Measurements from ENCODE around the gene TSC22D1. TPM values are rescaled to one million over a fixed set of nuclear protein-coding genes. Genes with fewer than 3 reads are reported as not detected.

TSC22D1 gene
- total RNA-seq, 1 experiment from 2014 or later: 37.2 TPM

DNA sequence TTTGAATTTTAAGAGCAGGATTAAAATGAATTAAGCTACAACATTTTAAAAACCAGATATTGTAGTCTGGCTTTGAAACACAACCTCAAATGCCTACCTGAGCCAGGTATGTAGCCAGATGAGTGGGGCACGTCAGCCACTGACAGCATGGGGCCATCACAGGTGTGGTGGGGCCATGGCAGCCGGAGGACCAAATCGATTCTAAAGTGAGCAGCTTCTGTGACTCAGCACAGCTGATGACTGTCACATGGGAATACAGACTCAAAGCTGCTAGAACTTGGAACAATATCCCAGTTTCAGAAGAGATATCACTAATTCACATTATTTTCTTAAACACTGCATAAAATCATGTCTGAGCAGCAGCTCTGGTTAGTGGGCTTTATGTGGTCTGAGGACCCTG lies 149.7 kb downstream of the TSC22D1 start:
- no peak overlapping the region for H3K27ac Mint-ChIP-seq (ENCODE audit: unreplicated experiment)
- H3K4me1 Mint-ChIP-seq (ENCODE audit: low read depth, unreplicated experiment): peaks cover 9% of the 10 kb centered on the region
- no peak for TF ChIP-seq CTCF (IDR thresholded peaks at IDR 0.05; ENCODE audit: unreplicated experiment)
- no peak for DNase-seq
- intact Hi-C loops (cut with micrococcal nuclease; ENCODE audit: unreplicated experiment): no loop called here
- BruUV-seq (replicated peaks): no TSS peak
- no peak overlapping the region for H3K4me3 Mint-ChIP-seq (ENCODE audit: low read depth, unreplicated experiment)
- CTCF ChIA-PET: interaction anchor here (0.6 kb wide), 1 partner anchor 43 kb away, joined by 3 read pairs; no protein-coding TSS in a partner anchor
- H3K9me3 Mint-ChIP-seq (ENCODE audit: low read depth, unreplicated experiment): no peaks in the 10 kb centered on the region
- peaks cover 8% of the 10 kb centered on the region for H3K27me3 Mint-ChIP-seq (ENCODE audit: unreplicated experiment)
- peaks cover 5% of the 10 kb centered on the region for H3K36me3 Mint-ChIP-seq (ENCODE audit: insufficient read depth, unreplicated experiment)

- H3K36me3 Mint-ChIP-seq (ENCODE audit: insufficient read depth, unreplicated experiment): no peaks in the 10 kb centered on the region
- peaks cover 13% of the 10 kb centered on the region for H3K27me3 Mint-ChIP-seq (ENCODE audit: unreplicated experiment)
- H3K9me3 Mint-ChIP-seq (ENCODE audit: low read depth, unreplicated experiment): no peaks in the 10 kb centered on the region
- no peak for DNase-seq
- CTCF ChIA-PET: interaction anchor here (0.6 kb wide), 1 partner anchor 10 kb away, joined by 3 read pairs; no protein-coding TSS in a partner anchor
- H3K27ac Mint-ChIP-seq (ENCODE audit: unreplicated experiment): no peak overlapping the region
- H3K4me3 Mint-ChIP-seq (ENCODE audit: low read depth, unreplicated experiment): no peak overlapping the region
- H3K4me1 Mint-ChIP-seq (ENCODE audit: low read depth, unreplicated experiment): peaks cover 2% of the 10 kb centered on the region
- no peak for TF ChIP-seq CTCF (IDR thresholded peaks at IDR 0.05; ENCODE audit: unreplicated experiment)
- BruUV-seq (replicated peaks): no TSS peak
- intact Hi-C loops (cut with micrococcal nuclease; ENCODE audit: unreplicated experiment): no loop called here
Measured at GRCh38 chr13:44425815-44426078, 150.4 kb downstream of the TSC22D1 start.

GRCh38 chr13:44425041-44425814 lies 150.9 kb downstream of the TSC22D1 start:
- intact Hi-C loops (cut with micrococcal nuclease; ENCODE audit: unreplicated experiment): no loop called here
- no peaks in the 10 kb centered on the region for H3K4me1 Mint-ChIP-seq (ENCODE audit: low read depth, unreplicated experiment)
- TF ChIP-seq CTCF (IDR thresholded peaks at IDR 0.05; ENCODE audit: unreplicated experiment): no peak
- no peak overlapping the region for H3K27ac Mint-ChIP-seq (ENCODE audit: unreplicated experiment)
- CTCF ChIA-PET: interaction anchor here (0.6 kb wide), 2 partner anchors 10 to 43 kb away, joined by 3 read pairs; no protein-coding TSS in a partner anchor
- H3K9me3 Mint-ChIP-seq (ENCODE audit: low read depth, unreplicated experiment): no peaks in the 10 kb centered on the region
- peaks cover 13% of the 10 kb centered on the region for H3K27me3 Mint-ChIP-seq (ENCODE audit: unreplicated experiment)
- H3K4me3 Mint-ChIP-seq (ENCODE audit: low read depth, unreplicated experiment): no peak overlapping the region
- BruUV-seq (replicated peaks): no TSS peak
- no peaks in the 10 kb centered on the region for H3K36me3 Mint-ChIP-seq (ENCODE audit: insufficient read depth, unreplicated experiment)
- DNase-seq: no peak

DNA sequence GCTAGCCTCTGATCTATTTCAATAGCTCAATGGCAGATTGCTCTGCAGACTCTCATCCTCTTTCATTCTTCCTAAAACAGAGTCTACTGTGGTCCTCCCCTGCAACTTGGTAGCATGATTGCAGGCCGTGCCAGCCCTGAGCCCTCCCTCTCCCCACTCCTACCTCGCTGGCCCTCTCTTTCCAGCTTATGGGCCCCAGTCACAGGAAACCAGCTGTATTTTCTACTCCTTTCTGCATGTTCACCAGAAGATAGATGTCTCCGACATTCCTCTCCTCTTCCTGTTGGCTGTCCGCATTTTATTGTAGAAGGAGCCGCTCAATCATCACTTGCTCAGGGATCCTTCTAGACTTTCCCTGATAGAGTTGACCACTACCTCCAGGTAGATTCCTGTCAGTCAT lies 152.3 kb downstream of the TSC22D1 start:
- Mint-ChIP-seq H3K4me3 (ENCODE audit: low read depth, unreplicated experiment) (no peak overlapping the region), H3K36me3 (ENCODE audit: insufficient read depth, unreplicated experiment) (no peaks in the 10 kb centered on the region), H3K9me3 (ENCODE audit: low read depth, unreplicated experiment) (no peaks in the 10 kb centered on the region), H3K4me1 (ENCODE audit: low read depth, unreplicated experiment) (no peaks in the 10 kb centered on the region), H3K27ac (ENCODE audit: unreplicated experiment) (no peak overlapping the region), H3K27me3 (ENCODE audit: unreplicated experiment) (peaks cover 13% of the 10 kb centered on the region)
- CTCF ChIA-PET: no interaction called here
- DNase-seq: no peak
- TF ChIP-seq CTCF (IDR thresholded peaks at IDR 0.05; ENCODE audit: unreplicated experiment): no peak
- BruUV-seq (replicated peaks): no TSS peak
- intact Hi-C loops (cut with micrococcal nuclease; ENCODE audit: unreplicated experiment): no loop called here
